ENCODE results near the gene HSPG2.

The HSPG2 gene

DNA sequence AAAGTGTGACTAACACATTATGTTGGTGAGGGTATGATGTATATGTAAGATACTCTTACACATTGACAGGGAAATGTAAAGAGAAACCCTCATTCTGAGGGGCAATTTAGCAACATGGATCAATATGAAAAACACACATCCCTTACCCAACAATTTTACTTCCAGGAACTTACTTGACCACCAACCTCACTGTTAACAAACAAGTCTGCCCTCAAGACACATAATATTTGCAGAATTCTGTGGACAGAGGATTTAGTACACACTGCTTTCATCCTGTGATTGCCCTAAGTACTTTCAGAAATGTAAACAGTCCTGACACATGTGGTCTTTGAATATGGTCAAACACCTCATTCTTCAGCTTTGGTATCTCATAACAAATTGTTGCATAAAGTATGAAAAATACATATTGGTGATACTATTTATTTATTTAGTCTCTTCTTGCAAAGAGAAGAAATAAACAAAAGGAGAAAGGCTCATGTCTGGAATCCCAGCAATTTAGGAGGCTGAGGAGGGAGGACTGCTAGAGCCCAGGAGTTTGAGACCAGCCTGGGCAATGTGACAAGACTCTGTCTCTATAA is 161.0 kb downstream of the HSPG2 start:
- H3K27ac ChIP-seq (replicated peaks), result no peak overlapping the region
- DNase-seq (ENCODE audit: low read depth in 1 of 2, low spot score in 1 of 2), result no peak
- H3K27me3 ChIP-seq (ENCODE audit: insufficient read depth, poor library complexity, severe bottlenecking), result no peaks in the 10 kb centered on the region
- no peak overlapping the region for H3K4me3 ChIP-seq (replicated peaks; ENCODE audit: insufficient read depth, low read length)
- TF ChIP-seq GABPA (IDR thresholded peaks at IDR 0.05; ENCODE audit: low read depth) (no peak), POLR2AphosphoS5 (IDR thresholded peaks at IDR 0.05; ENCODE audit: low read depth) (no peak), SPI1 (IDR thresholded peaks at IDR 0.05; ENCODE audit: borderline replicate concordance, low read depth) (no peak)
- TF ChIP-seq, protein P1, sequence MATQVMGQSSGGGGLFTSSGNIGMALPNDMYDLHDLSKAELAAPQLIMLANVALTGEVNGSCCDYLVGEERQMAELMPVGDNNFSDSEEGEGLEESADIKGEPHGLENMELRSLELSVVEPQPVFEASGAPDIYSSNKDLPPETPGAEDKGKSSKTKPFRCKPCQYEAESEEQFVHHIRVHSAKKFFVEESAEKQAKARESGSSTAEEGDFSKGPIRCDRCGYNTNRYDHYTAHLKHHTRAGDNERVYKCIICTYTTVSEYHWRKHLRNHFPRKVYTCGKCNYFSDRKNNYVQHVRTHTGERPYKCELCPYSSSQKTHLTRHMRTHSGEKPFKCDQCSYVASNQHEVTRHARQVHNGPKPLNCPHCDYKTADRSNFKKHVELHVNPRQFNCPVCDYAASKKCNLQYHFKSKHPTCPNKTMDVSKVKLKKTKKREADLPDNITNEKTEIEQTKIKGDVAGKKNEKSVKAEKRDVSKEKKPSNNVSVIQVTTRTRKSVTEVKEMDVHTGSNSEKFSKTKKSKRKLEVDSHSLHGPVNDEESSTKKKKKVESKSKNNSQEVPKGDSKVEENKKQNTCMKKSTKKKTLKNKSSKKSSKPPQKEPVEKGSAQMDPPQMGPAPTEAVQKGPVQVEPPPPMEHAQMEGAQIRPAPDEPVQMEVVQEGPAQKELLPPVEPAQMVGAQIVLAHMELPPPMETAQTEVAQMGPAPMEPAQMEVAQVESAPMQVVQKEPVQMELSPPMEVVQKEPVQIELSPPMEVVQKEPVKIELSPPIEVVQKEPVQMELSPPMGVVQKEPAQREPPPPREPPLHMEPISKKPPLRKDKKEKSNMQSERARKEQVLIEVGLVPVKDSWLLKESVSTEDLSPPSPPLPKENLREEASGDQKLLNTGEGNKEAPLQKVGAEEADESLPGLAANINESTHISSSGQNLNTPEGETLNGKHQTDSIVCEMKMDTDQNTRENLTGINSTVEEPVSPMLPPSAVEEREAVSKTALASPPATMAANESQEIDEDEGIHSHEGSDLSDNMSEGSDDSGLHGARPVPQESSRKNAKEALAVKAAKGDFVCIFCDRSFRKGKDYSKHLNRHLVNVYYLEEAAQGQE (IDR thresholded peaks at IDR 0.05; ENCODE audit: insufficient replicate concordance, low read depth), result no peak
- TF ChIP-seq, protein P2, sequence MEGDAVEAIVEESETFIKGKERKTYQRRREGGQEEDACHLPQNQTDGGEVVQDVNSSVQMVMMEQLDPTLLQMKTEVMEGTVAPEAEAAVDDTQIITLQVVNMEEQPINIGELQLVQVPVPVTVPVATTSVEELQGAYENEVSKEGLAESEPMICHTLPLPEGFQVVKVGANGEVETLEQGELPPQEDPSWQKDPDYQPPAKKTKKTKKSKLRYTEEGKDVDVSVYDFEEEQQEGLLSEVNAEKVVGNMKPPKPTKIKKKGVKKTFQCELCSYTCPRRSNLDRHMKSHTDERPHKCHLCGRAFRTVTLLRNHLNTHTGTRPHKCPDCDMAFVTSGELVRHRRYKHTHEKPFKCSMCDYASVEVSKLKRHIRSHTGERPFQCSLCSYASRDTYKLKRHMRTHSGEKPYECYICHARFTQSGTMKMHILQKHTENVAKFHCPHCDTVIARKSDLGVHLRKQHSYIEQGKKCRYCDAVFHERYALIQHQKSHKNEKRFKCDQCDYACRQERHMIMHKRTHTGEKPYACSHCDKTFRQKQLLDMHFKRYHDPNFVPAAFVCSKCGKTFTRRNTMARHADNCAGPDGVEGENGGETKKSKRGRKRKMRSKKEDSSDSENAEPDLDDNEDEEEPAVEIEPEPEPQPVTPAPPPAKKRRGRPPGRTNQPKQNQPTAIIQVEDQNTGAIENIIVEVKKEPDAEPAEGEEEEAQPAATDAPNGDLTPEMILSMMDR (IDR thresholded peaks at IDR 0.05; ENCODE audit: insufficient read depth, low read length), result no peak

DNA sequence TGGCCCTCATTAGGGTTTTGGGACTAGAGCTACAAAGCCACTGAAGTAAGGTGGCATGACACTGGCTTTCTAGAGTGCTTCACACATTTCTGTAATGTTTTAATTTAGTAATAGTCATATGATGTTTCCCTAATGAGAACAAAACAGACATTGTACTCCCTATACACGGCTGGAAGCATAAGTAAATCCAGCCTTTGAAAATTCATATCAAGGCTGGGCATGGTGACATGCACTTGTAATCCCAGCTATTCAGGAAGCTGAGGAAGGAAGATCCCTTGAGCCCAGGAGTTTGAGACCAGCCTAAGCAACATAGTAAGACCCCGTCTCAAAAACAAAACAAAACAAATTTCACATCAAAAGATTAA is 161.6 kb downstream of the HSPG2 start:
- H3K27ac ChIP-seq (replicated peaks), result no peak overlapping the region
- H3K4me3 ChIP-seq (replicated peaks; ENCODE audit: insufficient read depth, low read length), result no peak overlapping the region
- no peak for DNase-seq (ENCODE audit: low read depth in 1 of 2, low spot score in 1 of 2)
- H3K27me3 ChIP-seq (ENCODE audit: insufficient read depth, poor library complexity, severe bottlenecking), result no peaks in the 10 kb centered on the region
- TF ChIP-seq SPI1 (IDR thresholded peaks at IDR 0.05; ENCODE audit: borderline replicate concordance, low read depth) (no peak), POLR2AphosphoS5 (IDR thresholded peaks at IDR 0.05; ENCODE audit: low read depth) (no peak), GABPA (IDR thresholded peaks at IDR 0.05; ENCODE audit: low read depth) (no peak)
- TF ChIP-seq, protein P1 (IDR thresholded peaks at IDR 0.05; ENCODE audit: insufficient replicate concordance, low read depth), result no peak
- TF ChIP-seq, protein P2 (IDR thresholded peaks at IDR 0.05; ENCODE audit: insufficient read depth, low read length), result no peak

DNA sequence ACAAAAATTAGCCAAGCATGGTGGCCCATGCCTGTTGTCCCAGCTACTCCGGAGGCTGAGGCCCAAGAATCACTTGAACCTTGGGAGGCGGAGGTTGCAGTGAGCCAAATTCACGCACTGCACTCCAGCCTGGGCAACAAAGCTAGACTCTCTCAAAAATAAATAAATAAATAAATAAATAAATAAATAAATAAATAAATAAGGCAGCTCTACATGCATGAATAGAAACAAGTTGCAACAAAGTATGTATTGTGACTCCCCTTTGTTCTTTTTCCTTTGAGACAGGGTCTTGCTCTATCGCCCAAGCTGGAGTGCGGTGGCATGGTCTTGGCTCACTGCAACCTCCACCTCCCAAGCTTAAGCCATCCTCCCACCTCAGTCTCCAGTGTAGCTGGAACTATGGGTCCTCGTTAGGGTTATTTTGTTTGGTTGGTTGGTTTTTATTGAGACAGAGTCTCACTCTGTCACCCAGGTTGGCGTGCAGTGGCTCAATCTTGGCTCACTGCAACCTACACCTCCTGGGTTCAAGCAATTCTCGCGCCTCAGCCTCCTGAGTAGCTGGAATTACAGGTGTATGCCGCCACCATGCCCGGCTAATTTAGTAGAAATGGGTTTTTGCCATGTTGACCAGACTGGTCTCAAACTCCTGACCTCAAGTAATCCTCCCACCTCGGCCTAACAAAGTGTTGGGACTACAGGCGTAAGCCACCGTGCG is 162.1 kb downstream of the HSPG2 start:
- H3K27ac ChIP-seq (replicated peaks), result no peak overlapping the region

More for the DNA sequence above, 162.1 kb downstream of the HSPG2 start:
- no peak for DNase-seq (ENCODE audit: low read depth in 1 of 2, low spot score in 1 of 2)
- Histone ChIP-seq H3K27me3 (ENCODE audit: insufficient read depth, poor library complexity, severe bottlenecking) (no peaks in the 10 kb centered on the region), H3K4me3 (replicated peaks; ENCODE audit: insufficient read depth, low read length) (no peak overlapping the region)
- TF ChIP-seq GABPA (IDR thresholded peaks at IDR 0.05; ENCODE audit: low read depth) (no peak), POLR2AphosphoS5 (IDR thresholded peaks at IDR 0.05; ENCODE audit: low read depth) (no peak), SPI1 (IDR thresholded peaks at IDR 0.05; ENCODE audit: borderline replicate concordance, low read depth) (no peak)
- TF ChIP-seq, protein P1 (IDR thresholded peaks at IDR 0.05; ENCODE audit: insufficient replicate concordance, low read depth), result no peak
- TF ChIP-seq, protein P2 (IDR thresholded peaks at IDR 0.05; ENCODE audit: insufficient read depth, low read length), result no peak
